Effector memory CD4-positive, alpha-beta T cell (primary cell): ENCODE results near the gene CTDP1.
"Not testable (repeated sequence)": the region's sequence is repeated elsewhere in the genome, so short reads cannot be mapped to it uniquely, and the experiment has no call there.

Experiments
- DNase-seq, 3 donors: peaks; one replicate each; pipeline ENCODE4 v3.0.0-alpha.2; 2020
- H3K27ac ChIP-seq: 2 replicates; pipeline ENCODE4 v1.7.0; 2013; ENCODE audit warnings: mild to moderate bottlenecking, low read length, moderate library complexity; ENCODE audit not compliant: insufficient read depth, poor library complexity, severe bottlenecking
- H3K27me3 ChIP-seq: replicated peaks from 2 replicates; pipeline ENCODE4 v1.7.0; 2013; ENCODE audit warnings: mild to moderate bottlenecking, low read length; ENCODE audit not compliant: insufficient read depth, control insufficient read depth, poor library complexity, severe bottlenecking
- H3K36me3 ChIP-seq: 2 replicates; pipeline ENCODE4 v1.7.0; 2013; ENCODE audit warnings: mild to moderate bottlenecking, low read length, moderate library complexity; ENCODE audit not compliant: control insufficient read depth, insufficient read depth
- H3K4me1 ChIP-seq: 2 replicates; pipeline ENCODE4 v1.7.0; 2013; ENCODE audit warnings: low read length, mild to moderate bottlenecking; ENCODE audit not compliant: control insufficient read depth, insufficient read depth, poor library complexity, severe bottlenecking
- H3K4me3 ChIP-seq: 2 replicates; pipeline ENCODE4 v1.7.0; 2013; ENCODE audit warnings: low read length, low read depth, mild to moderate bottlenecking; ENCODE audit not compliant: insufficient read depth, poor library complexity, severe bottlenecking
- H3K9me3 ChIP-seq: 2 replicates; pipeline ENCODE4 v1.7.0; 2013; ENCODE audit warnings: mild to moderate bottlenecking, low read length, moderate library complexity; ENCODE audit not compliant: control insufficient read depth

CTDP1 gene

DNA sequence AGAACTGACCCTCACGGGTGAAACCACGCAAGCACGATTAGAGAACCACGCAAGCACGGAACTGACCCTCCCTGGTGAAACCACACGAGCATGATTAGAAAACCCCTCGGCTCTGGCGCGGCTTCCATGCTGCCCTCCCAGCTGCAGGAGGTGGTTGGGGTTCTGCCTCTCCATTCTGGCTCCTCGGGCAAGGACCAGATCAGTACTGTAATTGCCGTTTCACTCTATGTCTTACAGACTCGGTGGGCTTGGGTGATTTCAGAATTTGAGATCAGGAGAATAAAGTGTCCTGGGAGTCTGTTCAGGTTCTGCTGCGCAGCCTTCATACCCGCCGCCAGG, 59.8 kb downstream of the CTDP1 start:
- H3K9me3 ChIP-seq: no peaks in the 10 kb centered on the region

DNA sequence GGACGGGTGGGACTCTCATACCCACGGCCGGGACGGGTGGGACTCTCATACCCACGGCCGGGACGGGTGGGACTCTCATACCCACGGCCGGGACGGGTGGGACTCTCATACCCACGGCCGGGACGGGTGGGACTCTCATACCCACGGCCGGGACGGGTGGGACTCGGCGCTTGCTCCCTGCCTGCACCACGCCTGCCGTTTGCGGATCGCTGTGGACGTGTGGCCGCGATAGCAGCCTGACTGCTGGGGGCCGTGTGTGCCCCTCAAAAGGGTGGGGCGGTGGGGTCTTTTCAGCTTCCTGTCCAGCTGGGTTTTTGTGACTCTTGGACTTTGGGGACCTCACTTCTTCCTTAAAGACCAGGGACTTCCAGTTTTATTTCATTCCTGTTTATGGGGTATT, 60.4 kb downstream of the CTDP1 start:
- H3K9me3 ChIP-seq, H3K27me3 ChIP-seq, H3K4me3 ChIP-seq, H3K27ac ChIP-seq, H3K4me1 ChIP-seq, DNase-seq: not testable (repeated sequence)
- H3K36me3 ChIP-seq: peaks cover 73% of the 10 kb centered on the region

More for the DNA sequence above, 59.8 kb downstream of the CTDP1 start:
- peaks cover 70% of the 10 kb centered on the region for H3K36me3 ChIP-seq
- no peaks in the 10 kb centered on the region for H3K27me3 ChIP-seq
- DNase-seq: no peak
- H3K4me3 ChIP-seq: no peak overlapping the region
- H3K4me1 ChIP-seq: no peaks in the 10 kb centered on the region
- no peak overlapping the region for H3K27ac ChIP-seq

GRCh38 chr18:79740521-79741361, 61.1 kb downstream of the CTDP1 start:
- H3K27me3 ChIP-seq: no peaks in the 10 kb centered on the region
- no peaks in the 10 kb centered on the region for H3K4me1 ChIP-seq
- no peak for DNase-seq
- H3K27ac ChIP-seq: no peak overlapping the region
- H3K9me3 ChIP-seq: no peaks in the 10 kb centered on the region
- peaks cover 66% of the 10 kb centered on the region for H3K36me3 ChIP-seq
- no peak overlapping the region for H3K4me3 ChIP-seq

DNA sequence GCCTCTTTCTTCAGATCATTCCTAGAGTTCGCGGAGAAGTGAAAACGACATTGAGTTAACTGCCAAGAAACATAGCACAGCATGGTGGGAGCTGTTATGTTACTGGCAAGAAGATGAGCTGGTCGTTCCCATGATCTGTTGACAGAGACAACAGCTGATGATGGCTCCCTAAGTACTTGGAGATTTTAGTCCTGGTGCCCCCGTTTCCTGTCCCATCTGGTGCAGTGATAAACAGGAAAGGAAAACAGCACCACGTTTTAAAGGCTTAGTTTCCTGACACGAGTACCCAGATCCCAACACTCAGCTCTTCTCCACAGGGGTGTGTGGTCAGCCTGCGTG, 61.7 kb downstream of the CTDP1 start:
- no peaks in the 10 kb centered on the region for H3K4me1 ChIP-seq
- no peaks in the 10 kb centered on the region for H3K9me3 ChIP-seq
- no peak overlapping the region for H3K27ac ChIP-seq
- H3K4me3 ChIP-seq: no peak overlapping the region
- peaks cover 60% of the 10 kb centered on the region for H3K36me3 ChIP-seq
- no peaks in the 10 kb centered on the region for H3K27me3 ChIP-seq
- DNase-seq: no peak

DNA sequence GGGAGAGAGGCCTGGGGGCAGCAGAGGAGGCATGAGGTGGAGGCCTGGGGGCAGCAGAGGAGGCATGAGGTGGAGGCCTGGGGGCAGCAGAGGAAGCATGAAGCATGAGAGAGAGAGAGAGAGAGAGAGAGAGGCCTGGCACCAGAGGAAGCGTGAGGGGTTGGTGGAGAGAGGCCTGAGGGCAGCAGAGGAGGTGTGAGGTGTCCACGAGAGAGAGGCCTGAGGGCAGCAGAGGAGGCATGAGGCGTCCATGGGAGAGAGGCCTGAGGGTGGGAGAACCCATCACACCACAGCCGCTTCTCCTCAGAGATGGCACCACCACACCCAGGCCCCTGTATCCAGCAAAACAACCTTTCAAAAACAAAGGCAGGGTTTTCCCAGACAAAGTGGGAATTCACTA, 62.5 kb downstream of the CTDP1 start:
- no peak for DNase-seq
- H3K9me3 ChIP-seq: no peaks in the 10 kb centered on the region
- no peaks in the 10 kb centered on the region for H3K4me1 ChIP-seq
- H3K4me3 ChIP-seq: no peak overlapping the region
- H3K27ac ChIP-seq: no peak overlapping the region
- peaks cover 60% of the 10 kb centered on the region for H3K36me3 ChIP-seq
- no peaks in the 10 kb centered on the region for H3K27me3 ChIP-seq

- no peaks in the 10 kb centered on the region for H3K27me3 ChIP-seq
- no peak overlapping the region for H3K4me3 ChIP-seq
- no peaks in the 10 kb centered on the region for H3K4me1 ChIP-seq
- no peak for DNase-seq
- no peak overlapping the region for H3K27ac ChIP-seq
- peaks cover 54% of the 10 kb centered on the region for H3K36me3 ChIP-seq
- H3K9me3 ChIP-seq: no peaks in the 10 kb centered on the region
Observed at GRCh38 chr18:79744625-79745024, 65.0 kb downstream of the CTDP1 start.

- H3K27ac ChIP-seq: no peak overlapping the region
- no peaks in the 10 kb centered on the region for H3K9me3 ChIP-seq
- H3K27me3 ChIP-seq: no peaks in the 10 kb centered on the region
- H3K36me3 ChIP-seq: peaks cover 47% of the 10 kb centered on the region
- no peak overlapping the region for H3K4me3 ChIP-seq
- H3K4me1 ChIP-seq: no peaks in the 10 kb centered on the region
- DNase-seq: no peak
Observed at GRCh38 chr18:79746730-79747129, 67.1 kb downstream of the CTDP1 start.

DNA sequence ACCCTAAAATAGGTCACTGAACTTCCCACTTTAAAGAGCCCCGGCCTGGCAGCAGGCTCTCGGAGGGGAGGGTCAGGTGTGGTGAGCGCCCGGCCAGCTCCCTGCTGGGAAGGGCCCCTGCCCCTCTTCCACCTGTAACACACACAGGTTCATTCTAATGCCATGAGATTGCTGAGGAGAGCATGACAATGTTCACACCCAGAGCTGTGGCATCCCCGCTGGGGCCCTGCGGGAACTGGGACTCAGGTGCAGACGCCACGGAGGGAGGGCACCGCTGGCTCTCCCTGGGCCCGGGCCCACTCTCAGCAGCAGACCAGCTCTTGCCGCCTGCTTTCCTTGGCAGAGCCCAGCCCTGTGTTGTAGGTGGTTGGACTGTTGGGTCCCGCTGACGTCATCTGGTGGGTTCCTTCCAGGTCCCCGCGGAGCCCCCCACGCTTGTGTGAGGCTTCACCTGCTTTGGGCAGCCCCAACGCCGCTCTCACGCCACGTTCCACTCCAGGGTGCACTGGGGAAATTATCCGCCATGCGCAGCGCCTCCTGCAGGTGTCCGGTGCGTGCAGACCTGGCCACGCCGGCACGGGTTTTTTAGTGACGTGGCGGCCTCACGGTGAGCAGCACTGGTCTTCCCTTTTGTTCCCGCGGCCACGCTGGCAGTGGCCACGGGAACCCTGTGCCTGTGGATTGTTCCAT, 67.7 kb downstream of the CTDP1 start:
- H3K27me3 ChIP-seq: no peaks in the 10 kb centered on the region
- no peak overlapping the region for H3K27ac ChIP-seq
- DNase-seq: no peak
- no peak overlapping the region for H3K4me3 ChIP-seq
- no peaks in the 10 kb centered on the region for H3K9me3 ChIP-seq
- peaks cover 44% of the 10 kb centered on the region for H3K36me3 ChIP-seq
- H3K4me1 ChIP-seq: no peaks in the 10 kb centered on the region

DNA sequence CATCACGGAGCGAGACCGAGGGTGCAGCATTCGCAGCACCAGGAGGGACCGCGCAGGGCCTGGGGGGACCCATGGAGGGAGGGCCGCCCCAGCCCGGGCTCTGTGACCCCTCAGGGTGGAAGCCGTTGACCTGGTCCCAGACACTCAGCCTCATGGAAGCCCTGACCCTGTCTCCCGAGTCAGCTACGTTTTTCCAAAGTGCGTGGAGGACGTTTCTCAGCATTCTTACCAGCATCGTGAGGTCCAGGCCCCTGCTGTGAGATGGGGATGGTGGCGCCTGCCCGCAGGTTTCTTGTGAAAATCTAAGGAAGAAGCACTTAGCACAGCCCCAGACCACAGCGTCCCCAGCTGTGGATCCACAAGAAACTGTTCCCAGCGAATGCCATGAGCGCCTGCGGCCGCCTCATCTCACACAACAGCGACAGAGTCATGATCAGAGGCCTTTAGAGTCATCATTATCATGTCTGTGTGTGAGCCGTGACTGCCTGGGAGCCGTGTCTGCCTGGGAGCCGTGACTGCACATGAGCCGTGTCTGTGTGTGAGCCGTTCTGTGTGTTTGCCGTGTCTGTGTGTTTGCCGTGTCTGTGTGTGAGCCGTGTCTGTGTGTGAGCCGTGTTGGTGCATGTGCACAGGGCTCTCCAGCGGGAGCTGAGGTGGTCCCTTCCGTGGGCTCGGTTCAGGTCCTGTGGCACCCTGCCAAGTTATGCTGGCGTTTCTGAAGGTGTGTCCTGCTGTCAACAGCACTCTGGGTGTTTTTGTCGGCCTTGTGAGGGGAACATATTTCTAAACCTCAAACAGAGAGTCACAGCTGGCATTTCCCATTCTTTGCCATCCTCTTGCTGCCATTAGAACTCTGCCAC, 68.9 kb downstream of the CTDP1 start:
- H3K9me3 ChIP-seq: no peaks in the 10 kb centered on the region
- H3K36me3 ChIP-seq: peaks cover 43% of the 10 kb centered on the region

More for the DNA sequence above, 68.9 kb downstream of the CTDP1 start:
- H3K27me3 ChIP-seq: no peaks in the 10 kb centered on the region
- no peak overlapping the region for H3K4me3 ChIP-seq
- H3K4me1 ChIP-seq: no peaks in the 10 kb centered on the region
- H3K27ac ChIP-seq: no peak overlapping the region
- no peak for DNase-seq
